Activated T-cell treated with anti-CD3 and anti-CD28 coated beads for 24 hours (primary cell): ENCODE measurements around the gene PLXNA3.
A peak's percentile ranks its signal among the peaks of the same experiment; 100 is the strongest.

ENCODE experiments used
- DNase-seq: peaks from one replicate; pipeline ENCODE4 v3.0.0-alpha.2; 2020; ENCODE audit warnings: low read depth

Gene PLXNA3

DNA sequence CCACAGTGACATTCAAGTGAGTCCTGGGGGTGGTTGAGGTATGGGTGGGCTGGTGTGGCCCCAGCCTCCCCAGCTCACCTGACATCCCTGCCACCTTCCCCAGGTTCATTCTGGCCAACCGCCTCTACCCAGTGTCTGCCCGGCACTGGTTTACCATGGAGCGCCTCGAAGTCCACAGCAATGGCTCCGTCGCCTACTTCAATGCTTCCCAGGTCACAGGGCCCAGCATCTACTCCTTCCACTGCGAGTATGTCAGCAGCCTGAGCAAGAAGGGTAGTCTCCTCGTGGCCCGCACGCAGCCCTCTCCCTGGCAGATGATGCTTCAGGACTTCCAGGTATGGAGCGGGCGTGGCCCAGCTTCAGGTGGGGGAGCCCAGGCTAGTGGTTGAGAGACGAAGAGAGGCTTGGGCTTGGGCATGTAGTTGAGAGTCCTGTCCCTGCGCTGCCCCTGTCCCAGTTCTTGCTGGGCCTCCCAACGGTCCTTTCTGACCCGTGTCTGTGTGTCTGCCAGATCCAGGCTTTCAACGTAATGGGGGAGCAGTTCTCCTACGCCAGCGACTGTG lies 22.8 kb upstream of the PLXNA3 start:
- DNase-seq, result no peak

GRCh38 chrX:154436374-154436982 lies 21.6 kb upstream of the PLXNA3 start:
- peak; percentile 16 for DNase-seq

DNA sequence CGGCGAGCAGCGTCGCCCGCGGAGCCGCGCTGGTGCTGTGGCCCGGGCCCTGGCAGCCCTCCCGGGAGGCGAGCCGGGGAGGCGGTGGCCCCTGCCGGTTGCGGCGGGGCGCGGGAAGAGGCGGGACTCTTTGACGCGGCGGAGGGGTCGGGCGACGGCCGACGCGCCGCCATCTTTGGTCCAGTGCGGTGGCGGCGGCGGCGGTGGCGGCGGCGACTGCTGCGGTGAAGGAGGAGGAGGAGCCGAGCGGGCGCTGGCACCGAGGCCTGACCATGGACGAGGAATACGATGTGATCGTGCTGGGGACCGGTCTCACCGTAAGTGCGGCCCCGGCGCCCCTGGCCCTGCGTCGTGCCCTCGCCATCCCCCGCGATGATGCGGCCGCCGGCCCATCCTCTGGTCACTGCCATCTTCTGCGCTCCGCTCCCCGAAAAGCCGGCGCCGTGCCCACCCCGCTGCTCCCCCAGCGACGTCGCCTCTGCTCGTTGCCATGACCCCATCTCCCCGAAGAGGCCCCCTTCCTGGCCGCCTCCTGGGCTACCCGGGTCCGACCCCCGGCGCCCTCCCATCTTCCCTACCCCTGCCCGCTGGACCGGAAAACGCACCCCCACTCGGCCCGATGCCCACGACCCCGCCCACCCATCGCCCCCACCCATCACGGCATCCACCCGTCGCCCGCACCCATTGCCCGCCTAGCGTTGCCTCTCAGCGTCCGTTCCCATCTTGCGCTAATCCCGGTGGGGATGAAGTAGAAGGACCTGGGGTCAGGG lies 20.9 kb upstream of the PLXNA3 start, which contains the start of gene GDI1:
Gene GDI1, plus strand, starts transcription at position 172 of the 770 bp plus-strand sequence. Its CDS starts 101 bp downstream, at position 273.
- peak; percentile 34 for DNase-seq

DNA sequence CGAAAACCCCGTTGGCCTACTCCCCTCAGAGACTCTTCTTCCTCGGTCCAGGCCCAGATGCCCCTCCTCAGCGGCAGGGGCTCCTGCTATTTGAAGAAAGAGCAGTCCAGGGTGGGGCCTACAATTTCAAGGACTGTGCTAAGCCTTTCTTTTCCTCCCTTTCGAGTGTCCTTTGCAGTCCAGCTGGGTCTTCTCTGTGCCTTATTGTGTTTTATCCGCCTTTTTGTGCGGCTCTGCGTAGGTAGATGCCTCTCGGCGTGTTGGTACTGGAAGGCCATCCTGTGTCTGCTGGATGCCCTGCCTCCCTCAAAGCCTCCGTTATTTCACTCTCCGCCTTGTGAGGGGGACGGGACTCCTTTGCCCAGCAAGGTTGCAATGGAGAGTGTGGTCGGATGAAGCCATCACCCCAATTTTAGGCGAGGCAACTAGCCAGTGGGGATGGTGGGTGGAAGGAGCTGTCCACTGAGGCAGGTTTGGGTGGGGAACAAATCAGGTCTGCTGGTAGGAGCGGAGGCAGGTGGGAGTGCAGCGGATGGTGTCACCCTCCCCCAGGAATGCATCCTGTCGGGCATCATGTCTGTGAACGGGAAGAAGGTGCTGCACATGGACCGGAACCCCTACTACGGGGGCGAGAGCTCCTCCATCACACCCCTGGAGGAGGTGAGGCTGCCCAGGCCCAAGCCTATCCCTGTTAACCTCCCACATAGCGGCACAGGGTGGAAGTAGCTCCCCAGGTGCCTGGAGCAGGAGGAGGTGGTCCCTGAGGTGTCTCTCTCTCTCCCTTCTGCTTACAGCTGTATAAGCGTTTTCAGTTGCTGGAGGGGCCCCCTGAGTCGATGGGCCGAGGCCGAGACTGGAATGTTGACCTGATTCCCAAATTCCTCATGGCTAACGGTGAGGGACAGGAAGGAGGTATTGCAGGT lies 19.8 kb upstream of the PLXNA3 start:
- DNase-seq, result no peak

- no peak for DNase-seq
These were observed 18.2 kb upstream of the PLXNA3 start for GRCh38 chrX:154439841-154440240.

- no peak for DNase-seq
These were observed 17.3 kb upstream of the PLXNA3 start for GRCh38 chrX:154440623-154441357.

- DNase-seq, result no peak
These were observed 16.5 kb upstream of the PLXNA3 start for GRCh38 chrX:154441564-154441963.

DNA sequence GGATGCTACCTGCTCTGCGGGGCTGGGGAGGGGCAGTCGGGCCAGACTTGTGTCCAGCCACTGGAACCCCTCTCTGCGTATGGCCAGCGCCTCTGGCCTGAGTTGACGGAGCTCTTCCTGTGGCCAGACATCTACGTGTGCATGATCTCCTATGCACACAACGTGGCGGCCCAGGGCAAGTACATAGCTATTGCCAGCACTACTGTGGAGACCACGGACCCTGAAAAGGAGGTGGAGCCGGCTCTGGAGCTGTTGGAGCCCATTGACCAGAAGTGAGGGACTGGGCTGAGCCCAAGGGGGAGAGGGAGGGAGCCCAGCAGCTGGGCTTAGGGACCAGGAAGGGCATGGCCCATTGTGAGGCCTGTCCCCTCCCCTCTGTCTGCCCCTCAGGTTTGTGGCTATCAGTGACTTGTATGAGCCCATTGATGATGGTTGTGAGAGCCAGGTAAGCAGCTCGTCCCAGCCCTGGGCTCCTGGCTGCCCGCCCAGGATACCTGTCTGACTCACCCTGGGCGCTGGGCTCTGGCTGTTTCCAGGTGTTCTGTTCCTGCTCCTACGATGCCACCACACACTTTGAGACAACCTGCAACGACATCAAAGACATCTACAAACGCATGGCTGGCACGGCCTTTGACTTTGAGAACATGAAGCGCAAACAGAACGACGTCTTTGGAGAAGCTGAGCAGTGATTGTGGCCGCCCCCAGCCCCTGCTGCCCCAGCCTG lies 15.9 kb upstream of the PLXNA3 start:
- DNase-seq, result no peak

GRCh38 chrX:154443479-154443910 lies 14.6 kb upstream of the PLXNA3 start:
- DNase-seq, result no peak

GRCh38 chrX:154443992-154444754 lies 13.9 kb upstream of the PLXNA3 start, which contains the start of gene FAM50A:
TSS of gene FAM50A (plus strand) at chrX:154444141. CDS start at chrX:154444236, 95 bp downstream.
- peak; percentile 57 for DNase-seq

DNA sequence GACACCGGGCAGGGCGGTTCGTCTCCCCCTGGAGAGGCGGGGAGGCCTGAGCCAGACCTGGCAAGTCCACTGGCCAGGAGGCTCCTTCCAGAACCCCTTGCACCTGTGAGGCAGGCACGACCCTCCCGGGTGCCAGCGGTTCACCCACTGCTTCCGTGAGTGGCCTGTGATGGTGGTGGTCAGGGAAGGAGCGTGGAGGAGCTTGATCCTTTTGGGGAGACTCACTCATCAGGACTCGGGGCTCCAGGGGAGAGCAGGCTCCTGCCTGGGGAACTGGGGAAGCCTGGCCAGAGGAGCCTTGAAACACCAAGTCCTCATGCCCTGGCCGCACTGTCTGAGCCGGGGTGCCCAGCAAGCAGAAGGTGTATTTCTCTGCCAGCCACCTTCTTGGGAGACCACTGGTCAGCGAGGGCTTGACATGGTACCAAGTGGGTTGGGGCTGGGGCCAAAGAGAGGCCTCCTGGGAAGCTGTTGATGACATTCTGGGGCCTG lies 13.3 kb upstream of the PLXNA3 start:
- DNase-seq, result no peak

- DNase-seq, result no peak
These were observed 12.3 kb upstream of the PLXNA3 start for GRCh38 chrX:154445776-154446175.

GRCh38 chrX:154446430-154446829 lies 11.7 kb upstream of the PLXNA3 start:
- DNase-seq, result no peak

GRCh38 chrX:154448484-154448883 lies 9.6 kb upstream of the PLXNA3 start:
- DNase-seq, result no peak

- DNase-seq, result no peak
These were observed 8.5 kb upstream of the PLXNA3 start for GRCh38 chrX:154449618-154450017.

- no peak for DNase-seq
These were observed 7.8 kb upstream of the PLXNA3 start for GRCh38 chrX:154450312-154450711.

DNA sequence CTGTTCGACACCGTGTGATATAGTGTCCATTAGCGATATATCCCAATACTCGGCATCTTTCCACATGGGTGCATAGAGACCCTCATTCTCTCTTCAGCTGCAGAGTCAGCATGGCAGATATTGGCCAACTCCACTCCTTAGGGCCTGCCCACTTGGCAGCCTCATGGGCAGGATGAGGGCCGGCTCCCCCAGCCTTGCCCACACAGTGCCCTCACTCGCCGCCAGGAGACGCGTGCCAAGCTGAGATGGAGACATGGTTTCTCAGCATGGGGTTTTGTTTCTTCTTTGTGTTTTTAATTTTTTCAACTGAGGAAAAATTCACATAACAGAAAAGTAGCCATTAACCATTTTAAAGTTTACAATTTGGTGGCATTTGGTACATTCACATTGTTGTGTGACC lies 5.3 kb upstream of the PLXNA3 start:
- DNase-seq, result no peak

GRCh38 chrX:154457491-154458115 lies 478 bp upstream of the PLXNA3 start:
- peak; percentile 20 for DNase-seq
